Measurements from ENCODE around the gene PLD4.

- TF ChIP-seq CTCF (IDR thresholded peaks at IDR 0.05): no peak
- TF ChIP-seq USF2 (CRISPR knock-in tag; IDR thresholded peaks at IDR 0.05): no peak
- TF ChIP-seq FOXP4 (CRISPR knock-in tag; IDR thresholded peaks at IDR 0.05): no peak
- no peak for TF ChIP-seq CREB1 (CRISPR knock-in tag; IDR thresholded peaks at IDR 0.05)
- no peak for TF ChIP-seq ATF2 (CRISPR knock-in tag; IDR thresholded peaks at IDR 0.05; ENCODE audit: borderline replicate concordance, low read depth)
- TF ChIP-seq IRF2 (CRISPR knock-in tag; IDR thresholded peaks at IDR 0.05; ENCODE audit: borderline replicate concordance, low read depth): no peak
- TF ChIP-seq NFYB (CRISPR knock-in tag; conservative IDR thresholded peaks at IDR 0.05; ENCODE audit: low read depth): no peak
- no peak for TF ChIP-seq GABPB1 (CRISPR knock-in tag; IDR thresholded peaks at IDR 0.05)
- no peak for TF ChIP-seq ARID4B (CRISPR knock-in tag; IDR thresholded peaks at IDR 0.05; ENCODE audit: borderline replicate concordance)
- no peak for TF ChIP-seq IRF1 (CRISPR knock-in tag; IDR thresholded peaks at IDR 0.05)
- TF ChIP-seq NR1H2 (CRISPR knock-in tag; IDR thresholded peaks at IDR 0.05): no peak
- no peak for TF ChIP-seq E2F4 (CRISPR knock-in tag; IDR thresholded peaks at IDR 0.05; ENCODE audit: borderline replicate concordance, low read depth)
- TF ChIP-seq MAX (CRISPR knock-in tag; IDR thresholded peaks at IDR 0.05): no peak
- no peak for TF ChIP-seq MLX (CRISPR knock-in tag; IDR thresholded peaks at IDR 0.05)
These were observed 39.4 kb upstream of the PLD4 start for GRCh38 chr14:104885031-104885972.

Measured in WTC11 (cell line).